ENCODE measurements around the gene GPS1.

Gene GPS1

GRCh38 chr17:82051776-82052637, at the start of gene GPS1, which contains the start of gene RFNG:
TSS of gene GPS1 (plus strand) at chr17:82051898. CDS start at chr17:82051932, 34 bp downstream.
TSS of gene RFNG (minus strand) at chr17:82051811. CDS start at chr17:82051766, 45 bp downstream.
- in situ Hi-C loops (cut with MboI; ENCODE audit: low pct_unique_long_range_greater_than_20kb, low sequenced_read_pairs, unreplicated experiment), result no loop called here
- peak; percentile 98 for DNase-seq (ENCODE audit: low spot score)
- TF ChIP-seq CTCF (IDR thresholded peaks at IDR 0.05; ENCODE audit: extremely low read depth, insufficient read depth, missing control alignments), result no peak

- DNase-seq (ENCODE audit: low spot score), result no peak
- no peak for TF ChIP-seq CTCF (IDR thresholded peaks at IDR 0.05; ENCODE audit: extremely low read depth, insufficient read depth, missing control alignments)
- in situ Hi-C loops (cut with MboI; ENCODE audit: low pct_unique_long_range_greater_than_20kb, low sequenced_read_pairs, unreplicated experiment), result no loop called here
These were observed 48.0 kb upstream of the GPS1 start for GRCh38 chr17:82003411-82004381.

- no peak for DNase-seq (ENCODE audit: low spot score)
- no peak for TF ChIP-seq CTCF (IDR thresholded peaks at IDR 0.05; ENCODE audit: extremely low read depth, insufficient read depth, missing control alignments)
- in situ Hi-C loops (cut with MboI; ENCODE audit: low pct_unique_long_range_greater_than_20kb, low sequenced_read_pairs, unreplicated experiment), result no loop called here
These were observed 46.9 kb upstream of the GPS1 start for GRCh38 chr17:82004517-82005455.

GRCh38 chr17:82005701-82006348, 45.9 kb upstream of the GPS1 start:
- in situ Hi-C loops (cut with MboI; ENCODE audit: low pct_unique_long_range_greater_than_20kb, low sequenced_read_pairs, unreplicated experiment), result no loop called here
- no peak for TF ChIP-seq CTCF (IDR thresholded peaks at IDR 0.05; ENCODE audit: extremely low read depth, insufficient read depth, missing control alignments)

GRCh38 chr17:82006468-82007227, 45.0 kb upstream of the GPS1 start:
- no peak for TF ChIP-seq CTCF (IDR thresholded peaks at IDR 0.05; ENCODE audit: extremely low read depth, insufficient read depth, missing control alignments)
- no peak for DNase-seq (ENCODE audit: low spot score)
- in situ Hi-C loops (cut with MboI; ENCODE audit: low pct_unique_long_range_greater_than_20kb, low sequenced_read_pairs, unreplicated experiment), result no loop called here

More at GRCh38 chr17:82005701-82006348, 45.9 kb upstream of the GPS1 start:
- no peak for DNase-seq (ENCODE audit: low spot score)
